Measurements from ENCODE around the gene TBX5. TPM values are rescaled to one million over a fixed set of nuclear protein-coding genes. Genes with fewer than 3 reads are reported as not detected.

Gene TBX5
- total and polyA plus RNA-seq, 2 donors (not counting 1 experiment from before 2014, with no cell fraction given), result not detected

DNA sequence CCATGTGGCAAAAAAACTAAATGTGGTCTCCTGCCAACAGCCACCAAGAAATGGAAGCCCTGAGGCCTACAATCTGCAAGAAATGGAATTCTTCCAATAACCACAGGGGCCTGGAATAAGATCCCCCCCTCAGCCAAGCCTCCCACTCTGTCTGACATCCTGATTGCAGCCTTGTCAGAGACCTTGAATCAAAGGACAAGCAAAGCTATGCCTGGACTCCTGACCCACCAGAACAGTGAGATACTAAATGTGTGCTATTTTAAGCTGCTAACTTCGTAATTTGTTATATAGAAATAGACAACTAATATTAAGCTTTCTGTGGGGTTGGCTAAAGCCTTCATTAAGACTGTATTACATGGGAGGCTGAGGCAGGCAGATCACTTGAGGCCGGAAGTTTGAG, 77.7 kb downstream of the TBX5 start:
- Histone ChIP-seq H3K9ac (ENCODE audit: low read length) (no peak overlapping the region), H3K4me3 (ENCODE audit: control extremely low read depth in 1 of 5, extremely low read depth in 1 of 5, insufficient read depth in 1 of 5, low read depth in 2 of 5, low read length in 4 of 5) (no peak overlapping the region), H4K20me1 (ENCODE audit: control insufficient read depth, insufficient read depth, low read length, poor library complexity, severe bottlenecking) (no peaks in the 10 kb centered on the region), H3K4me2 (replicated peaks; ENCODE audit: low read depth, low read length, poor library complexity, severe bottlenecking) (no peak overlapping the region), H3K79me2 (ENCODE audit: control insufficient read depth, insufficient read depth, low read length) (no peaks in the 10 kb centered on the region), H2AFZ (ENCODE audit: insufficient read depth, low read depth, low read length, poor library complexity, severe bottlenecking) (no peak overlapping the region), H3K27ac (ENCODE audit: low read length in 2 of 2) (no peak overlapping the region), H3K4me1 (ENCODE audit: control insufficient read depth in 2 of 2, insufficient read depth in 2 of 2, low read length in 2 of 2) (no peaks in the 10 kb centered on the region), H3K27me3 (replicated peaks in 1 of 4; ENCODE audit: control extremely low read depth in 1 of 4, control insufficient read depth in 3 of 4, insufficient read depth in 4 of 4, low read length in 3 of 4) (no peaks in the 10 kb centered on the region), H3K36me3 (replicated peaks in 1 of 2; ENCODE audit: control extremely low read depth in 1 of 2, control insufficient read depth in 1 of 2, extremely low read depth in 1 of 2, insufficient read depth in 2 of 2, low read length in 1 of 2) (no peaks in the 10 kb centered on the region), H3K9me3 (ENCODE audit: control extremely low read depth in 1 of 3, control insufficient read depth in 2 of 3, insufficient read depth in 1 of 3, low read length in 2 of 3) (peaks cover 0 to 5% (median 2%) of the 10 kb centered on the region in 3 donors)
- Mint-ChIP-seq H3K4me3 (no peak overlapping the region), H3K27ac (no peak overlapping the region), H3K9me3 (ENCODE audit: insufficient read depth) (peaks cover 4% of the 10 kb centered on the region), H3K4me1 (no peaks in the 10 kb centered on the region), H3K27me3 (no peaks in the 10 kb centered on the region)
- ATAC-seq (ENCODE audit: low read depth) (no peak), DNase-seq (no peak)
- no peak for TF ChIP-seq EZH2 (IDR thresholded peaks at IDR 0.05; ENCODE audit: borderline replicate concordance, insufficient read depth, low read depth, low read length, poor library complexity, severe bottlenecking)
- TF ChIP-seq, protein P1, sequence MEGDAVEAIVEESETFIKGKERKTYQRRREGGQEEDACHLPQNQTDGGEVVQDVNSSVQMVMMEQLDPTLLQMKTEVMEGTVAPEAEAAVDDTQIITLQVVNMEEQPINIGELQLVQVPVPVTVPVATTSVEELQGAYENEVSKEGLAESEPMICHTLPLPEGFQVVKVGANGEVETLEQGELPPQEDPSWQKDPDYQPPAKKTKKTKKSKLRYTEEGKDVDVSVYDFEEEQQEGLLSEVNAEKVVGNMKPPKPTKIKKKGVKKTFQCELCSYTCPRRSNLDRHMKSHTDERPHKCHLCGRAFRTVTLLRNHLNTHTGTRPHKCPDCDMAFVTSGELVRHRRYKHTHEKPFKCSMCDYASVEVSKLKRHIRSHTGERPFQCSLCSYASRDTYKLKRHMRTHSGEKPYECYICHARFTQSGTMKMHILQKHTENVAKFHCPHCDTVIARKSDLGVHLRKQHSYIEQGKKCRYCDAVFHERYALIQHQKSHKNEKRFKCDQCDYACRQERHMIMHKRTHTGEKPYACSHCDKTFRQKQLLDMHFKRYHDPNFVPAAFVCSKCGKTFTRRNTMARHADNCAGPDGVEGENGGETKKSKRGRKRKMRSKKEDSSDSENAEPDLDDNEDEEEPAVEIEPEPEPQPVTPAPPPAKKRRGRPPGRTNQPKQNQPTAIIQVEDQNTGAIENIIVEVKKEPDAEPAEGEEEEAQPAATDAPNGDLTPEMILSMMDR (IDR thresholded peaks at IDR 0.05), result no peak
- ChIA-PET POLR2A (no interaction called here), CTCF (no interaction called here)
- intact Hi-C loops (cut with micrococcal nuclease), result no loop called here
- WGBS (ENCODE audit: insufficient coverage), result no CpG with 5 or more reads among the region's 2 CpGs

DNA sequence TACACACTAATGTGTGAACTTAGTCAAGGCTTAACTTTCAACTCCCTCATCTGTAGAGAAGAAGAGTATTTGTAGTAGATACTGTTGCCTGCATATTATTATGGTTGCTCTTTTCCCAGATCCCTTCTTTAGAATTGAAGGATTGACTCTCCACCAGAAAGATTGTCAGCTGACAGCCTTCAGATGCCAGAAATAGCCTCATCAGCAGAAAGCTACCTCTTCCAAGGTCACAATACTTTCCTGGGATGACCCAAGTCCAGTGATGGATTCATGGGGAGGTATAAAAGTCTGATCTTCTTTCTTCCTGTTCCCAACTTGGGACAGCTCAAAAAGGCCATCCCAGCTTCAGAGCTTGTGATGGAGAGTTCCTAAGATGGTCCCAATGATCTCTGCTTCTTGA, 78.2 kb downstream of the TBX5 start:
- H3K36me3 ChIP-seq (replicated peaks in 1 of 2; ENCODE audit: control extremely low read depth in 1 of 2, control insufficient read depth in 1 of 2, extremely low read depth in 1 of 2, insufficient read depth in 2 of 2, low read length in 1 of 2), result no peaks in the 10 kb centered on the region
- H3K4me1 Mint-ChIP-seq, result no peaks in the 10 kb centered on the region
- peaks cover 0 to 5% (median 2%) of the 10 kb centered on the region in 3 donors for H3K9me3 ChIP-seq (ENCODE audit: control extremely low read depth in 1 of 3, control insufficient read depth in 2 of 3, insufficient read depth in 1 of 3, low read length in 2 of 3)
- H3K79me2 ChIP-seq (ENCODE audit: control insufficient read depth, insufficient read depth, low read length), result no peaks in the 10 kb centered on the region
- no peaks in the 10 kb centered on the region for H3K4me1 ChIP-seq (ENCODE audit: control insufficient read depth in 2 of 2, insufficient read depth in 2 of 2, low read length in 2 of 2)
- no peaks in the 10 kb centered on the region for H3K27me3 ChIP-seq (replicated peaks in 1 of 4; ENCODE audit: control extremely low read depth in 1 of 4, control insufficient read depth in 3 of 4, insufficient read depth in 4 of 4, low read length in 3 of 4)
- H3K4me3 ChIP-seq (ENCODE audit: control extremely low read depth in 1 of 5, extremely low read depth in 1 of 5, insufficient read depth in 1 of 5, low read depth in 2 of 5, low read length in 4 of 5), result no peak overlapping the region
- ChIA-PET POLR2A (no interaction called here), CTCF (no interaction called here)
- H4K20me1 ChIP-seq (ENCODE audit: control insufficient read depth, insufficient read depth, low read length, poor library complexity, severe bottlenecking), result no peaks in the 10 kb centered on the region
- H3K27ac ChIP-seq (ENCODE audit: low read length in 2 of 2), result no peak overlapping the region
- H2AFZ ChIP-seq (ENCODE audit: insufficient read depth, low read depth, low read length, poor library complexity, severe bottlenecking), result no peak overlapping the region
- no peak overlapping the region for H3K9ac ChIP-seq (ENCODE audit: low read length)
- ATAC-seq (ENCODE audit: low read depth) (no peak), DNase-seq (no peak)
- no peak for TF ChIP-seq EZH2 (IDR thresholded peaks at IDR 0.05; ENCODE audit: borderline replicate concordance, insufficient read depth, low read depth, low read length, poor library complexity, severe bottlenecking)
- TF ChIP-seq, protein P1 (IDR thresholded peaks at IDR 0.05), result no peak
- H3K9me3 Mint-ChIP-seq (ENCODE audit: insufficient read depth), result peaks cover 4% of the 10 kb centered on the region
- H3K4me3 Mint-ChIP-seq, result no peak overlapping the region
- H3K4me2 ChIP-seq (replicated peaks; ENCODE audit: low read depth, low read length, poor library complexity, severe bottlenecking), result no peak overlapping the region
- intact Hi-C loops (cut with micrococcal nuclease), result no loop called here
- H3K27me3 Mint-ChIP-seq, result no peaks in the 10 kb centered on the region
- no peak overlapping the region for H3K27ac Mint-ChIP-seq

Measured in B cell (primary cell).